HG03469 (cell line): ENCODE data around the gene DNAJC1.
A peak's percentile ranks its signal among the peaks of the same experiment; 100 is the strongest.

Source experiments
- ATAC-seq: cut with Tn5 transposase; IDR thresholded peaks from one replicate; pipeline ENCODE4 v1.9.1; 2021; ENCODE audit warnings: mild to moderate bottlenecking, moderate library complexity, moderate number of reproducible peaks; ENCODE audit not compliant: unreplicated experiment

Gene DNAJC1

DNA sequence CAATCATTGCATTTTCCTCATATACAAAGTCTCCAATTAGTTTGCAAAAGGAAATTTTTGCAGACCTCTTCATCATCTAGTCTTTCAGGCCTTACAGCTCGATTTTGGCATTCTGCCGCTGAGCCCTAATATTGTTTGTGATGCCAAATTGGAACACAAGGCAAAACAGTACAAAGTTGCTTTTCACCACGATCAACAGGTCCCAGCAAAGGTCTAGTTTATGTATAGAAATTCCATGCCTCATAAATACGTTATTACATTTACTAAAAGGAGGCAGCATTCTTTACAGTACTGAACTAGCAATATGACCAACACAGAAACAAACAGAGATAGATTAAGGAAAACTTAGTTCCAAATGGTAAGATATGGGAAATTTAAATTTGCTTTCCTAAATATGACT lies 7.0 kb upstream of the DNAJC1 start:
- ATAC-seq, result no peak

GRCh38 chr10:22006379-22006884 lies 2.9 kb upstream of the DNAJC1 start:
- no peak for ATAC-seq

DNA sequence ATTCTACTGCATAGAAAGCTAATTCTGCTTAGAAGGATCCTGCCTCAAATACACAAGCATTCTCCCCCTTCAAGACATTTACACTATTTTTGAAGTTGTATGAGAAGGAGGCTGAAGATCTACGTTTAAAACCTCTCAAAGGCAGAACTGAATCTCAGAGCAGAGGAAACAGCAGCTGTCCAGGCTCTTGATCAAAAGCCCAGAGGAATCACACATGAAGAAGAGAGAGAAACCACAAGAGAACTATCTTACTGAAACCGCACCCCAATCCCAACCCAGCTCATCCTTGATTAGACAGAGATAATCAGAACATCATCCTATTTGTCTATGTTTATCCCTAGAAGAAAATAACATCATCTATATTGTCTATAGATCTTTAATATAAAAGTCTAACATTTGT lies 2.2 kb upstream of the DNAJC1 start:
- no peak for ATAC-seq

GRCh38 chr10:22003964-22004281 lies 393 bp upstream of the DNAJC1 start:
- ATAC-seq, result no peak

- no peak for ATAC-seq
Measured at GRCh38 chr10:22002591-22003176, 846 bp downstream of the DNAJC1 start.

- ATAC-seq, result no peak
Measured at GRCh38 chr10:21995557-21995956, 8.0 kb downstream of the DNAJC1 start.

DNA sequence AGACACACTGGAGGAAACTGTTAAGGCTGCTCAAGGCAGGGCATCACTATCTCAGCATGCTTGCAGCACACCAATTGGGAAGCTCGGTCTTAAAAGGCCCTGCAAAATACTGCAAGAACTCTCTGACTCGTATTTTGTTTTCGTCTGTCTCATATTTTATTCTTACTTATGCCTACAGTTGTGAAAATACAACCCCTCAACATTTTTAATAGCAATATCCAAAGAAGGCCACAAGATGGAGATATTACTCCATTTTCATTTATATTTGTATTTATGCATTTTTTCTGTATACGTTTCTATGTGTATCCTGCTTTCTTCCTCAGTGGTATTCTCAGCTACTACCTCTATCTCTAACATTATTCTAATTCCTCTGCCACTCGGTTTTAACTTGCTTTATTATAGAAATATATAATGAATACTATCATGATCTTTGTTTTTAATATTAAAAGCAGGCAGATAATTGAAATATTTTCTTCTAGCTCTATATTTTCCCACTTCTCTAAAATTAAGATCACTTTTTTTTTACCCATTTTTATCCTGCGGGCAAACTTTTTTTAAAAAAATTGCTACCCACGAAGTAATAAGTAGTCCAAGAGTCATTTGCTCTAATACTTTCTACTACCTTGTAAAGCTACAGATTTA lies 10.0 kb downstream of the DNAJC1 start:
- ATAC-seq, result no peak

DNA sequence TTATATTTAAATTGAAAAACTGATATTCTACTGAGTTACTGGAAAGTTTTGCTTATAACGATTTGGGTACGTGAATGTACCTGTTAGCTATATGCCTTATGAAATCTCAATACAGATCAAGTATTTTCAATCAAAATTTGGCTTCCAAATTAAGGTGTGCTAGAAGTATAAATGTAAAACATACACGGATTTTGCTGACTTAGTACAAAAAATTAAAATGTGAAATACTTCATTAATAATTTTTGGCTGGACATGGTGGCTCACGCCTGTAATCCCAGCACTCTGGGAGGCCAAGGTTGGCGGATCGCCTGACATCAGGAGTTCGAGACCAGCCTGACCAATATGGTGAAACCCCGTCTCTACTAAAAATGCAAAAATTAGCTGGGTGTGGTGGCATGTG lies 11.7 kb downstream of the DNAJC1 start:
- ATAC-seq, result no peak

DNA sequence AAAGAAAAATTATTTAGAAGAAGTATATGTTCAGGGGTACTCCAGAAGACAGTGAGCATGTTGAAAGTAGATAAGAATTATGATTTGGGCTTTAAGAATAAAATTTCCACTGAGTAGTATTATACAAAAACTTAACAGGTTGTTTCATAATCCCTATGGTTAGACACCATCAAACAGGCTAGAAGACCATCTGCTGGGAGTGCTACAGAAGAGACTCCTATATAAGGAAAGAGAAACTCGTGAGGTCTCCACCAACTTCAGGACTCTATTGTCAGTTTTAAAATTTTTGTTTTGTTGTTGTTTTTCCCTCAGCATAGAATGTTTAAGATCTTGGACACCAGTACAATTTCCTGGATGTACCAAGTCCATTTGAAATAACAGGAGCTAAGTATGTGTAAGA lies 13.1 kb downstream of the DNAJC1 start:
- ATAC-seq, result no peak

- ATAC-seq, result peak; percentile 67
Measured at GRCh38 chr10:21989453-21990154, 13.9 kb downstream of the DNAJC1 start.

- ATAC-seq, result no peak
Measured at GRCh38 chr10:21985541-21985940, 18.0 kb downstream of the DNAJC1 start.

DNA sequence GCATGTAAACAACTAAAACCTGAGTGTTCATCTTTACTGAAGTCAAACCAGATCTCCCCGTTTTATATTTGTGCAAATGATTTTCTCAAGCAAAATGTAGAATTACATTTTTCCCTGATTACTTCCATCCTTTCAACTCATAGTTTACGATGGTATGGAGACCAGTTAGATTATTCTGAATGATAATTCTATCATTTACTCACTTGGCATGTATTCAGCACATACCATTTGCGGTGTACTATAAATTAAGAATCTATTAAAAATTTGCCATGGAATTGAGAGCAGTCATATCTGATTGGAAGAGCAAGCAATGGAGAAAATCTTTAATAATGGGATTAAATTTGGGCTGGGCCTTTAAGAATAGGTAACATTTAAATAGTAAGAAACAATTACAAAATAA lies 22.4 kb downstream of the DNAJC1 start:
- no peak for ATAC-seq

DNA sequence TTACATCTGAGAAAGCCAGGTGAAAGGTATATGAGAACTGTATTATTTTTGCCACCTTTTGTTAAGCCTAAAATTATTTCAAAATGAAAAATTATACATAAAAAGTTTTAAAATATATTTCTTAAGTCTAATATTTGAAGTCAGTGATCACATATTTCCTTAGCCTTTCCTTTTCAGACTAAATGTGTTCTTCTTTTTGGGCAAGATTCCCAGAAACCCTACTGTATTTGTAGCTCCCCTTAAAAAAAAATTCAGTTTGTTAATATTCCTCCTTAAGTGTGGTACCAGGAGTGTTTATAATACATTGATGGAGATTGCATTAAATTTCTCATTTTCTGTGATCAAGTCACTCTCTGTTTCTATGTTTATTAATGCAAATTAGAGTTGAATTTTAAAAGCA lies 22.8 kb downstream of the DNAJC1 start:
- ATAC-seq, result no peak

DNA sequence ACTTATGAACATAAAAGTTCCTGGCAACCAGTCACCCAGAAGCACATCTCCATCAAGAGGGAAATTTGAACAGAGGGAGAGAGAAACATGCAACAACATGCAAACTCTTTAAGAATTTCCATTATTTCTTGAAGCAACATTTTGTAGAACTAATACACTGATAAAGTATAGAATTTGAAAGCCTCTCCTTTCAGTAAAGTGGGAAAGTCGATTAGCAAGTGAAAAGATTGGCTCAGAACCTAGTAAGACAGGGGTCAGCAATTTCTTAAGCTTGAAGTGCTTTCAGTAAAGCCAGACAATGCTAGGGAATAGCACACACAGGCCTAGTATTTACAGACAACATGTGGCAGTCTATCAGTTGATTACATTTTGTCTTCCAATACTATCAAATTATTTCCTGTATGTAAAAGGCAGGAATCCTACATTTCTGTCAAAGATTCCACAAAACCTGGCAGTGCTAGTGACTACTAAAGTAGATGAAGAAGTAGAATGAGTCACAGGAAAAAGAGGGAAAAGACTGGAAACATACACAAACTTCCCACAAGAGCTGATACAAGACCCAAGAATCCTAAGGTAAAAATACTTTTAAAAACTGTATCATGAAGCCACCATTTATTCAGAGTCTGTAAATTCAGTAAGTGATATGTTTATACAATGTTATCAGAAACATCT lies 25.2 kb downstream of the DNAJC1 start:
- no peak for ATAC-seq

DNA sequence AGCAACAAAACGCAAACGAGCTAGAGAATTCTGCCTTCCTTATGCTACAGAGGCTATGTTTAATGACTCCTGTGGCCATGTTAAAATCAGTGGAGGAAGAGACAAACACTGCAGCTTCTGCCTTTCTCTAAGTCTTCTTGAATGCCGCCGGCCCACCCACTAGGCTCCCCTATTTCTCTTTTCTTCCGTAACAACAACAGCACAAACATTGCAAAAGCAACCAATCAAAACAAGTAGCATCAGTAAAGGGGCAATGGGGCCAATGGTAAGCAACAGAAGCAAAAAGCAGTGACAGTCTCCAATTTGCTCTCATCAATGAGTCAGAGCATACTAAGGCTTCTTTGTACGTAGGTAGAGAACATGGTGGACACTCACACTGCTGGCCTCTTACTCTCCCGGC lies 26.8 kb downstream of the DNAJC1 start:
- ATAC-seq, result no peak

DNA sequence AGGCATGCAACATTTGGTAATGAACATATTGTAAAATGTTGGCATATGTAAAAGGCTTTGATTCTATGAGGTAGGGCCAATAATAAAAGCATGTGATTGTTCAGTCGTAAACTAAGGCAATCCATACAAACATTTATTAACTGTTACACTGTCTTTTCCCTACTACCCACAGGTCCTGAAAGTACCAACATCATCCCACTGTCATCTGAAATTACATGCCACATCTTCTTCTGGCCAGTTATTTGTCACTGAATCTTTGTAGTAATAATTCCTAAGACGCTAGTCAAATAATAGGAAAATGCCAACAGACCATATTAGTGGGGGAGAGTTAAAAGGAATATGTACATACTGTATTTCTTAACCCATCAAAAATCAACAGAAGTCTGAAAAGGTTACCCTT lies 27.2 kb downstream of the DNAJC1 start:
- no peak for ATAC-seq

GRCh38 chr10:21975378-21975990 lies 28.0 kb downstream of the DNAJC1 start:
- ATAC-seq, result no peak

- ATAC-seq, result no peak
Measured at GRCh38 chr10:21972584-21972983, 30.9 kb downstream of the DNAJC1 start.

GRCh38 chr10:21969326-21970287 lies 33.9 kb downstream of the DNAJC1 start:
- no peak for ATAC-seq

DNA sequence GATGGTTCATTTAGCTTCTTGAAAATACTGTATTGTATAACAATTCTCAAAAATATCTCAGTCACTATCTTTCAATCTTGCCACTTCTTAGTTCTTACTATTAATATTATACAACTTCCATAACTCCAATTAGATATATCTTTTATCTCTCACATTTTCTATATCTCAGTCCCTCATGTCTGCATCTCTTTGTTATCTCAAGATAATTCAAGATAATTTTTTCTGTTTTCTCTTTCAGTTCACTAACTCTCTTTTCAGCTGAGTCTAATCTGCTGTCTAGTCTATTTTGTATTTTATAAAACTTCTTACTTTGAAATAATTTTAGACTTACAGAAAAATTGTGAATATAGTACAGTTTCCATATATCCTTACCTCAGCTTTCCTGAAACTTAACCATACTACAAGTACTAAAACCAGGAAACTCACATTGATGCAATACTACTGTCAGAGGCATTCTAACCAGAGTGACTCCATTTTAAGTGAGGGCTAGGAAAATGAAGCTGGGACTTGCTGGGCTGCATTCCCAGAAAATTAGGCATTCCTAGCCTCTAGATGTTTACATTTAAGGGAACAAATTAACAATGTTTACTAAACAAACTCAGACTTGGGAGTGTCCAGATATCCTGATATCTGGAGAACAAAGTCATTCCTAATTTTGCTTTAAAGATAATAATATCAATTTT lies 38.4 kb downstream of the DNAJC1 start:
- ATAC-seq, result no peak
